ENCODE data around the gene BTG4. TPM values are rescaled to one million over a fixed set of nuclear protein-coding genes. Genes with fewer than 3 reads are reported as not detected.

BTG4 gene
- total RNA-seq, 2 experiments from 2014 or later: 0.30 TPM; not detected in 1

DNA sequence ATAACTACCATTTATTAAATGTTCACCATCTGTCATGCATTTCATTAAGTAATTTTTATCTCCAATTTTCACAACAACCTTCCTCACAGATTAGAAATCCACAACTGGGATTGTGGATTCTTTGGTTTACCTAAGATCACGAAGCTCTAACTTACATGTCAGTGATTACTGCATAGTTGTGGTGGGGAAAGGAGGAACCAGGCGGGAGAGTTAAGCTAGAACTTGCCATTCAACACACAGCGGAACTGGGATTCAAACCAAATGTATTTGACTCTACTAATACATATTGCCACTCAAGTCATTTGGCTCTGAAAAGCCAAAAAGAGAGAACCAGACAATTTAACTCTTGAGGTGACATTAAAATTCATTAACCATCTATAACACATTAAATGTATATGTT is 17.9 kb upstream of the BTG4 start:
- H3K4me3 Mint-ChIP-seq: no peak overlapping the region
- H3K9me3 Mint-ChIP-seq (ENCODE audit: low read depth): no peaks in the 10 kb centered on the region
- CTCF ChIA-PET: interaction anchor here (1.2 kb wide), 1 partner anchor 16 kb away, joined by 4 read pairs; the partner anchor contains the start of gene HOATZ
- peaks cover 41% of the 10 kb centered on the region for H3K4me1 Mint-ChIP-seq
- H3K27me3 Mint-ChIP-seq: peaks cover 21% of the 10 kb centered on the region
- no peak for DNase-seq
- H3K27ac Mint-ChIP-seq: no peak overlapping the region
- no peak for ATAC-seq
- no peaks in the 10 kb centered on the region for H3K36me3 Mint-ChIP-seq

DNA sequence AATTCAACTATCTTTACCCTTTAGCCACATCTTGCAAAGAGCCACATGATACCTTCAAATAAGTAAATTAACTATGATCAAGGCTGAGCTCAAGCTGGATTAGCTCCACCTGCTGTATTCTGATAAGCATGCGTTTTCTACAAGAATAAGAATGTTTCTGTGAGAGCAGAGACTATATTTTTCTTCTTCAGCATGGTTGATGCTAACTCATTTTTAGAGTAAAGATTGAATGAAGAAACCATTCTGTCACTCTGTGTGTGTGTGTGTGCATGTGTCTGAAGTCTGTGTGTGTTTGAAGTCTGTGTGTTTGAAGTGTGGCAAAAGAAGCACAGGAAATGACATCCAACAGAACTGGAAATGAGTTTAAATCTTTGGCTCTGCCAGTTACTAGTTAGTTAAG is 16.4 kb upstream of the BTG4 start:
- H3K4me1 Mint-ChIP-seq: peaks cover 47% of the 10 kb centered on the region
- ATAC-seq (no peak), DNase-seq (no peak)
- no peak overlapping the region for H3K4me3 Mint-ChIP-seq
- H3K27ac Mint-ChIP-seq: peak overlapping the region; percentile 42
- no peaks in the 10 kb centered on the region for H3K9me3 Mint-ChIP-seq (ENCODE audit: low read depth)
- H3K36me3 Mint-ChIP-seq: no peaks in the 10 kb centered on the region
- CTCF ChIA-PET: no interaction called here
- peaks cover 7% of the 10 kb centered on the region for H3K27me3 Mint-ChIP-seq

DNA sequence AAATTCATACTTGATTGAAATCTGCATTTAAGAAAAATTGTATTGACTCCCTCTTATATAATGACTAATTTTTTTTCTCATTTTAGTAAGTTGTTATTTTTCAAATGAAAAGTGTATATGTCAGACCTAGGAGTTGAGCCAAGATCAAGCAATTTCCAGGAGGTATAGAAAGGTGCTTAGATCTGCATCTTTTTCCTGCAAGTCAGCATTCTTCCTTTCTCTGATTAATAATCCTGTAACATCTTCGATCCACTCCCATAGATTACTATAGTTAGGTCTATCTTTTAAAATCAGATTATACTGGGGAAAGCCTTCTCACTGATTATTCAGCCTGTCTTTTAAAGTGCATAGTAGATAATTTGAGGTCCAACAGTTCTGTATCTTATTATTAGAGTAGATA is 15.1 kb upstream of the BTG4 start:
- no peak overlapping the region for H3K4me3 Mint-ChIP-seq
- CTCF ChIA-PET: interaction anchor here (2.5 kb wide), 1 partner anchor 11 kb away, joined by 5 read pairs; no protein-coding TSS in a partner anchor
- H3K9me3 Mint-ChIP-seq (ENCODE audit: low read depth): no peaks in the 10 kb centered on the region
- H3K36me3 Mint-ChIP-seq: no peaks in the 10 kb centered on the region
- peaks cover 43% of the 10 kb centered on the region for H3K4me1 Mint-ChIP-seq
- no peak overlapping the region for H3K27ac Mint-ChIP-seq
- DNase-seq (no peak), ATAC-seq (no peak)
- H3K27me3 Mint-ChIP-seq: peaks cover 12% of the 10 kb centered on the region

DNA sequence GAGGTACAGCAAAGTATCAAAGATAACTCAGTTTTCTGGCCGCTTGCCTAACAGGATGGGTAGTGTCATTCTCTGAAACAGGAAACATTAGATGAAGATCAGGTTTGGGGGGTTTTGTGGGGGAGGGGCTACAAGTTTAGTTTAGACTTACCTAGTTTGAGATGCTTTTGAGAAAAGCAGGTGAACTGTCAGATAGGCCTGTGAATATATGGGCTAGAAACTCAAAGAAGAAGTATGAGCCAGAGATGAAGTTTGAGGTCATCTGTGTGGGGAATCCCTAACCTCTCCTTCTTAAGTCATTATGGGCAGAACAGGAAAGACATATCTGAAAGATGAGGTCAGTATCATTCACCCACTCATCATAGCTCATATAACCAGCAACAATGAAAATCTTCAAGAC is 14.3 kb upstream of the BTG4 start:
- Mint-ChIP-seq H3K4me3 (no peak overlapping the region), H3K27me3 (peaks cover 18% of the 10 kb centered on the region), H3K27ac (no peak overlapping the region), H3K4me1 (peaks cover 37% of the 10 kb centered on the region), H3K9me3 (ENCODE audit: low read depth) (no peaks in the 10 kb centered on the region), H3K36me3 (no peaks in the 10 kb centered on the region)
- CTCF ChIA-PET: interaction anchor here (0.6 to 2.5 kb wide), 2 partner anchors 12 to 300 kb away, joined by 3 to 5 read pairs; no protein-coding TSS in a partner anchor
- ATAC-seq (peak; percentile 68), DNase-seq (no peak)

DNA sequence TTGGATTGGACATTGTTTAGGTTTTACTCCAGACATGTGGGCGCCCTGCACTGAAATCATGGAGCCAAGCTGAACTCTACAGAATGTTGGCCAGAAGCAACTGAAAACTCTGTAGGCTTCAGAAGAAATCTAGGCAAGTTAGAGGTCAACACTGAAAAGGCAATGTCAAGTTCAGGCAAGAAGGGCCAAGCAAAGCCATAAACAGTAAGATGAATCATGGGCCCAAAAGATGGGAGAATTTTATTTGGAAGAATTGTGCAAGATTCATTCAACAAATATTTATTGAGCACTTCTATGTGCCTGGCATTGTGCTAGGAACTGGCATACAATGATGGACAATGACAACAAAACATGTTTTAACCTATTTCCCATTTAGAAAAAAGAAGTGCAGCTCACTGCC is 13.3 kb upstream of the BTG4 start:
- H3K36me3 Mint-ChIP-seq: no peaks in the 10 kb centered on the region
- no peak overlapping the region for H3K4me3 Mint-ChIP-seq
- peaks cover 32% of the 10 kb centered on the region for H3K4me1 Mint-ChIP-seq
- H3K9me3 Mint-ChIP-seq (ENCODE audit: low read depth): no peaks in the 10 kb centered on the region
- H3K27me3 Mint-ChIP-seq: peaks cover 26% of the 10 kb centered on the region
- DNase-seq: no peak
- no peak overlapping the region for H3K27ac Mint-ChIP-seq
- ATAC-seq: no peak
- CTCF ChIA-PET: interaction anchor here (2.5 kb wide), 1 partner anchor 13 kb away, joined by 5 read pairs; no protein-coding TSS in a partner anchor

DNA sequence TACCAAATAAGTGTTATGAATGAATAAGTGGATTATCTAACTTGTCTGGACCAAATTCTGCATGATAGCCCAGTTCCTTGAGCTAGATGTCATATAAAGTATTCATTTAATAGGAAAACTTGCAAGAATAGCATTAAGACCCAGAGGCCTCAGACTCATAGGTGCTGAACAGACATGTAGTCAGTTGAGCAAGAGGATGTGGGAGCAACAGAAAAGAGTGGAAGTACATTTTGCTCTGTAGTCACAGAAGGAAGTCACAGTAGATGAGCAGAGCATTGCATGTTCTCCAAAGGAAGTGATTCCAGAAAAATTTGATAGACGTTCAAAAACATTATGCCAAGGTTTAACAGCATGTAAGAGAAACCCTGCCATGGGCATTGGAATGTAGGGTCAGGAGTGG is 11.9 kb upstream of the BTG4 start:
- DNase-seq (no peak), ATAC-seq (no peak)
- no peaks in the 10 kb centered on the region for H3K9me3 Mint-ChIP-seq (ENCODE audit: low read depth)
- CTCF ChIA-PET: interaction anchor here (1.4 to 1.7 kb wide), 2 partner anchors 8 to 11 kb away, joined by 4 to 8 read pairs; no protein-coding TSS in a partner anchor
- H3K4me3 Mint-ChIP-seq: no peak overlapping the region
- H3K27me3 Mint-ChIP-seq: peaks cover 26% of the 10 kb centered on the region
- peaks cover 29% of the 10 kb centered on the region for H3K4me1 Mint-ChIP-seq
- no peak overlapping the region for H3K27ac Mint-ChIP-seq
- H3K36me3 Mint-ChIP-seq: no peaks in the 10 kb centered on the region

DNA sequence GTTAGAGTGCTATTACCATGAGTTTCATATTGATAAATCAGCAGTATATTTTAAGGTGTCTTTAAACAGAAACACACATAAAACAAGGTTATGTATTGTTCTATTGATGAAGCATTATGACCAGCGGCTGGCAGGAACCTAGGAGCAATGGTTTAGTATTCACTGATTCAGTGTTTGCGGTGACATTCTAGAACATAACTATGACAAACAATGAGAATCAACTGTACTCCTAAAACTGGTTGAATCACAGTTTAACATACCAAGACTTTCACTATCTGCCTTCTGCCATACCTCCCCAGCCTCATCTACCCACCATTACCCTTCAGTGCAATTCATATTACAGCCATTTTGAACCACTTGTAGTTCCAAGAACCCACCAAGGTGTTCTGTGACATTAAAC is 11.2 kb upstream of the BTG4 start:
- Mint-ChIP-seq H3K36me3 (no peaks in the 10 kb centered on the region), H3K4me1 (peaks cover 21% of the 10 kb centered on the region), H3K27me3 (peaks cover 26% of the 10 kb centered on the region), H3K27ac (no peak overlapping the region), H3K4me3 (no peak overlapping the region), H3K9me3 (ENCODE audit: low read depth) (no peaks in the 10 kb centered on the region)
- CTCF ChIA-PET: interaction anchor here (1.4 to 1.7 kb wide), 2 partner anchors 9 to 10 kb away, joined by 4 to 8 read pairs; no protein-coding TSS in a partner anchor
- DNase-seq: no peak
- ATAC-seq: no peak

DNA sequence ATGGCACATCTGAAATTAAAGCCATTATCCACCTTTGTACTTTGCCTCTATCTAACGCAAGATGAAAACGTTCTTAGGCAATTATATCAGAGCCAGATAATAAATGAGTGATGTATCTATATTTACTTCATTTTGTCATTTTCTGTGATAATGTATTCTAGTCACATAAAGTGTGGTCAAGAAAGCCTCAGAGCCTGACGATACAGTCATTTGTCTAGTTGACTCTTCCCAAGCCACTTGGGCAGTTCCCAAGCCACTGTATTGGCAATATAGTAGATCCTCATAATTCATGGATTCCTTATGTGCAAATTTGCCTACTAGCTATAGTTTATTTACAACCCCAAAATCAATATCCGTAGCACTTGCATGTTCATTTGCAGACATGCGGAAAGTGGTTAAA is 10.2 kb upstream of the BTG4 start:
- Mint-ChIP-seq H3K4me1 (peaks cover 21% of the 10 kb centered on the region), H3K36me3 (peaks cover 1% of the 10 kb centered on the region), H3K27me3 (peaks cover 29% of the 10 kb centered on the region), H3K4me3 (no peak overlapping the region), H3K9me3 (ENCODE audit: low read depth) (no peaks in the 10 kb centered on the region), H3K27ac (no peak overlapping the region)
- DNase-seq (no peak), ATAC-seq (no peak)
- CTCF ChIA-PET: interaction anchor here (0.7 to 1.7 kb wide), 2 partner anchors 10 to 51 kb away, joined by 3 to 8 read pairs; no protein-coding TSS in a partner anchor

DNA sequence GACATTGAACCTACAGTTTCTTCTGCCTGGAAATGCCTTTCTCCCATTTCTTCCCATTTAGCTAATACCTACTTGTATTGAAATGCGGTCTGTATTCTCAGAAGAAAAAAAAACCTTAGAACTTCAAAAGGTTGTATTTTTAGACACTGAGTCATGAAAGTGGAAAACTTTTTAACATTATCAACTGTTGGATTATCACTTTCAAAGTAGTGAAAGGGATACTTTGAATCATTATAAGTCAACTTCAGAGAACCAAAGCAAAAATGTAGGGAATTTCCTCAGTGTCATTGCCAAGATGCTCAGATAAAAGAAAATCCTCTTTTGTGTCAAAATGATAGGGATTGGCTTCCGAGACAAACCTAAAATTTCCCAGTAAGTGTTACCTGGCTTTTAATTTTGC is 8.9 kb upstream of the BTG4 start:
- CTCF ChIA-PET: no interaction called here
- H3K4me3 Mint-ChIP-seq: no peak overlapping the region
- H3K27me3 Mint-ChIP-seq: peaks cover 29% of the 10 kb centered on the region
- no peak for ATAC-seq
- peaks cover 12% of the 10 kb centered on the region for H3K4me1 Mint-ChIP-seq
- DNase-seq: no peak
- H3K9me3 Mint-ChIP-seq (ENCODE audit: low read depth): no peaks in the 10 kb centered on the region
- H3K27ac Mint-ChIP-seq: no peak overlapping the region
- peaks cover 1% of the 10 kb centered on the region for H3K36me3 Mint-ChIP-seq

DNA sequence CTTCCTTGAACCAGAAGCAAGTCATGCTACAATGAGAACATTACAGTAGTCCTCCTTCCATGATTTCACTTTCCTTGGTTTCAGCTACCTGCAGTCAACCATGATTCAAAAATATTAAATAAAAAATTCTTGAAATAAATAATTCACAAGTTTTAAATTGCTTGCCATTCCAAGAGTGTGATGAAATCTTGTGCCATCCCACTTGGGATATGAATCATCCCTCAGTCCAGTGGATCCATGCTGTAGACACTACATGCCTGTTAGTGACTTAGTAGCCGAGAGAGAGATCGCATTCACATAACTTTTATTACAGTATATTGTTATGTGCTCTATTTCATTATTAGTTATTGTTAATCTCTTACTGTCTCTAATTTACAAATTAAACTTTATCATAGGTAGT is 8.4 kb upstream of the BTG4 start:
- Mint-ChIP-seq H3K27me3 (peaks cover 30% of the 10 kb centered on the region), H3K4me3 (no peak overlapping the region), H3K27ac (no peak overlapping the region), H3K36me3 (peaks cover 1% of the 10 kb centered on the region), H3K4me1 (peaks cover 8% of the 10 kb centered on the region), H3K9me3 (ENCODE audit: low read depth) (no peaks in the 10 kb centered on the region)
- ATAC-seq: no peak
- no peak for DNase-seq
- CTCF ChIA-PET: no interaction called here

DNA sequence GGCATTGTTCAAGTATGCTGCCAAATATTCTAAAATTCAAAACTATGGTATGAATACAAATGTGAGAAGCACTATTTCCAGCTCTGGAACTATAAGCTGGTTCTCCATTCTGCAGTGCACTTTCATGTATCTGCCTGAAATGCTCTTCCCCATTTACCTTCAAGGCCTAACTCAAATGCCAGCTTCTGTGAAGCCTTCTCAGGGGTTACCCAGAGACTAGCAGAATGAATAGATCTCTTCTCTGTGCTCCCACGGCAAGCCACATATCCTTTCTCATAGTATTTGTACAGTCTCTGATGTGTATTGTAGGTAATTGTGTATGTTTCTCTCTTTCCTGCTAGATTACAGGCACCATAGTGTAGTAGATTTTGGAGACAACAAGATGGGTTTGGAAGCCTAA is 6.5 kb upstream of the BTG4 start:
- DNase-seq: no peak
- H3K4me1 Mint-ChIP-seq: peaks cover 7% of the 10 kb centered on the region
- ATAC-seq: no peak
- H3K4me3 Mint-ChIP-seq: no peak overlapping the region
- no peak overlapping the region for H3K27ac Mint-ChIP-seq
- peaks cover 3% of the 10 kb centered on the region for H3K36me3 Mint-ChIP-seq
- H3K9me3 Mint-ChIP-seq (ENCODE audit: low read depth): no peaks in the 10 kb centered on the region
- CTCF ChIA-PET: no interaction called here
- H3K27me3 Mint-ChIP-seq: peaks cover 46% of the 10 kb centered on the region

DNA sequence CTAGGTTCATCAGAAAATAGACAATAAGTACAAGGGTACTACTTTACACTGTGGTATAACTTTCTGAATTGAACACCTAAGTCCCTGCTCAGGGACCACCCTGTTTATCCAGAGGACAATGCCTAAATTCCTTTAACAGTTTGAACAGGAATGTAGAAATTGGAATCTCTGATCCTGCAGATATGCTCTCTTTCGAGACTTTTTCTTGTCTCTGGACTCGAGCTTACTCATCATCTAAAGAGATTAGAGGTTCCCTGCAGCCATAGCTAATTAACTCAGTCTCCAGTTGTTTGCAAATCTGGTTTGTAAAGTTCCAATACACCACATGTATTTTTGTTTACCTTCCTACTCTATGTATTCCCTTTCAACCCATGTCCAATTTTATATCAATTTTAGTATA is 3.4 kb upstream of the BTG4 start:
- no peak for ATAC-seq
- Mint-ChIP-seq H3K36me3 (peaks cover 5% of the 10 kb centered on the region), H3K27ac (no peak overlapping the region), H3K27me3 (peaks cover 46% of the 10 kb centered on the region), H3K9me3 (ENCODE audit: low read depth) (no peaks in the 10 kb centered on the region), H3K4me1 (peaks cover 15% of the 10 kb centered on the region), H3K4me3 (no peak overlapping the region)
- CTCF ChIA-PET: no interaction called here
- no peak for DNase-seq

DNA sequence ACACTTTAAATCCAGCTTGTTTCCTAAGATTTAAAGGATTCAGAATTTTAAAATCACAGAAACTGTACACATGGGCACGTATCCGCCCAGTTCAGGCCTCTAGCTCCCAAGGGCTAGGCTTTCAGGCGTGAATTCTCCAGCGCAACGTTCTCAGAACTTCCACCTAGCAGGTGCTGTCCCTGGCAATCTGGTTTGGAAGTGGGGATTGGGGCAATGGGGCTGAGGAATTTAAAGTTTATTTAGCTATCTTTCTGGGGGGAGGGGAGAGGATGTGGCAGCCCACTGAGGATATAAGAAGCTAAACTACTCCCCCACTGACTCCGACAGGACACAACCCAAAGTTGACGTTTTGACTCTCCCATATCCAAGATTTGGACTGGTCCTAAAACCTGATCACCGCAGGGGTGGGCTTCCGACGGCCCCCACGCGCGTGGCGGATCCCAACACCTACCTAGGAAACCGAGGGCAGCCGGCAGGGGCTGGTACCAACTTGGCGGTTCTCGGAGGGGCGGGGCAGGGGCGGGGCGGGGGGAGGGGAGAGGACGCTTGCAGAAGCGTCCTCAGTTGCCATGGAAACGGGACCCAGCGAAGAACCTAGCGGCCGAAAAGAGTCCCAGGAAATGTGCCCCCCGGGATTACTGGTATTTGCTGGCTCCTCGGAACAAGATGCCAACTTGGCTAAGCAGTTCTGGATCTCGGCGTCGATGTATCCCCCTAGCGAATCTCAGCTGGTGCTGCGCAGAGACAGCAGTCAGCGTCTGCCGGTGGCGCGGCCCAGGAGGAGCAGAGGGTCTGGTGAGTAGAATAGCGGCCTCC is 2.2 kb upstream of the BTG4 start, which contains the start of gene HOATZ:
Gene HOATZ, plus strand, starts transcription at position 563 of the 816 bp plus-strand sequence. Its CDS starts 7 bp downstream, at position 570.
- H3K9me3 Mint-ChIP-seq (ENCODE audit: low read depth): no peaks in the 10 kb centered on the region
- ATAC-seq: no peak
- H3K4me1 Mint-ChIP-seq: peaks cover 15% of the 10 kb centered on the region
- peaks cover 5% of the 10 kb centered on the region for H3K36me3 Mint-ChIP-seq
- no peak for DNase-seq
- CTCF ChIA-PET: interaction anchor here (1.2 to 1.7 kb wide), 3 partner anchors 16 to 26 kb away, joined by 3 to 9 read pairs (median 4); partner anchors contain the start of gene LAYN
- H3K27ac Mint-ChIP-seq: no peak within 1 kb of the TSS
- H3K4me3 Mint-ChIP-seq: peak within 1 kb of the TSS; percentile 12
- peaks cover 52% of the 10 kb centered on the region for H3K27me3 Mint-ChIP-seq

DNA sequence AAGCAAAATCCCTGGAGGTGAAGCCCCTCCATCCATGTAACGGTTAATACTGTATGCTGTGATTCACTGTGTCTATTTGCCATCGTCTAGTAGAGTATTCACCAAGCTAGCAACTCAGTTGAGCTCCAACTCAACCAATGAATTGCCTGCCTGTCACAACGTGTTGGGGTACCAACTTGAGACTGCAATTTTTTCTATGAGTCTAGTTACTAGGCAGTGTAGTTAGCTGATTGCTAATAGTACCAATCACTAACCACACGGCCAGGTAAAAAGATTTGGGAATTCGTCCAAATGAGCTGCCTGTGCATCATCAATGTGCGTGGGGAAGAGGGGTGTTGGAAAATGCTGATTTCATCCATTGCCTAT is 1.0 kb upstream of the BTG4 start:
- CTCF ChIA-PET: interaction anchor here (1.2 to 1.7 kb wide), 4 partner anchors 10 to 27 kb away, joined by 3 to 9 read pairs (median 4); partner anchors contain the start of gene LAYN
- H3K4me1 Mint-ChIP-seq: peaks cover 15% of the 10 kb centered on the region
- DNase-seq (no peak), ATAC-seq (peak; percentile 36)
- peaks cover 5% of the 10 kb centered on the region for H3K36me3 Mint-ChIP-seq
- H3K4me3 Mint-ChIP-seq: peak overlapping the region; percentile 26
- H3K27ac Mint-ChIP-seq: no peak overlapping the region
- peaks cover 57% of the 10 kb centered on the region for H3K27me3 Mint-ChIP-seq
- no peaks in the 10 kb centered on the region for H3K9me3 Mint-ChIP-seq (ENCODE audit: low read depth)

All from activated CD8-positive, alpha-beta memory T cell treated with anti-CD3 and anti-CD28 coated beads, Interleukin-2, amount 10 ng/mL, durations not matched to agents 7 days and 5 days (primary cell).